ENCODE measurements around the gene TP53I3.

- TF ChIP-seq CTCF (IDR thresholded peaks at IDR 0.05; ENCODE audit: low read depth, low read length) = no peak
- TF ChIP-seq EZH2phosphoT487 (IDR thresholded peaks at IDR 0.05; ENCODE audit: low read depth) = no peak
Measured at GRCh38 chr2:24054366-24055010, 30.1 kb downstream of the TP53I3 start.

All from OCI-LY3 (cell line).